Measurements from ENCODE around the gene MT1B.

Gene MT1B

GRCh38 chr16:56657555-56658326 lies 6.1 kb downstream of the MT1B start, which contains the start of gene MT1F:
TSS of gene MT1F (plus strand) at chr16:56657959. CDS start at chr16:56658059, 100 bp downstream.
- Histone ChIP-seq H3K9me2 (replicated peaks; ENCODE audit: control insufficient read depth, low read length) (no peaks in the 10 kb centered on the region), H4K20me1 (ENCODE audit: control insufficient read depth, insufficient read depth, low read depth, low read length) (no peaks in the 10 kb centered on the region), H3K36me3 (ENCODE audit: control insufficient read depth, low read length) (no peaks in the 10 kb centered on the region), H3K4me3 (ENCODE audit: low read length) (peak within 1 kb of the TSS; percentile 59), H3K4me1 (ENCODE audit: control insufficient read depth, low read length) (peaks cover 5% of the 10 kb centered on the region), H3F3A (ENCODE audit: control insufficient read depth, insufficient read depth) (no peaks in the 10 kb centered on the region), H3K27me3 (ENCODE audit: control insufficient read depth, low read length) (peaks cover 39% of the 10 kb centered on the region), H3K9me3 (ENCODE audit: control insufficient read depth, insufficient read depth, low read length) (no peaks in the 10 kb centered on the region), H3K4me2 (ENCODE audit: low read length) (peak within 1 kb of the TSS; percentile 64), H3K79me2 (ENCODE audit: control insufficient read depth, low read length) (no peaks in the 10 kb centered on the region), H3K27ac (ENCODE audit: low read depth, low read length) (no peak within 1 kb of the TSS)
- no peak for TF ChIP-seq CTCF (IDR thresholded peaks at IDR 0.05; ENCODE audit: low read depth, low read length, poor library complexity, severe bottlenecking)
- TF ChIP-seq EZH2phosphoT487 (IDR thresholded peaks at IDR 0.05; ENCODE audit: borderline replicate concordance, low read length), result no peak

- Histone ChIP-seq H3K9me3 (ENCODE audit: control insufficient read depth, insufficient read depth, low read length) (no peaks in the 10 kb centered on the region), H3K4me3 (ENCODE audit: low read length) (peak overlapping the region; percentile 59), H3K27me3 (ENCODE audit: control insufficient read depth, low read length) (peaks cover 40% of the 10 kb centered on the region), H3K79me2 (ENCODE audit: control insufficient read depth, low read length) (no peaks in the 10 kb centered on the region), H3K4me2 (ENCODE audit: low read length) (peak overlapping the region; percentile 64), H3K4me1 (ENCODE audit: control insufficient read depth, low read length) (peaks cover 5% of the 10 kb centered on the region), H3K27ac (ENCODE audit: low read depth, low read length) (no peak overlapping the region), H3K9me2 (replicated peaks; ENCODE audit: control insufficient read depth, low read length) (no peaks in the 10 kb centered on the region), H3F3A (ENCODE audit: control insufficient read depth, insufficient read depth) (no peaks in the 10 kb centered on the region), H3K36me3 (ENCODE audit: control insufficient read depth, low read length) (no peaks in the 10 kb centered on the region), H4K20me1 (ENCODE audit: control insufficient read depth, insufficient read depth, low read depth, low read length) (no peaks in the 10 kb centered on the region)
- no peak for TF ChIP-seq CTCF (IDR thresholded peaks at IDR 0.05; ENCODE audit: low read depth, low read length, poor library complexity, severe bottlenecking)
- no peak for TF ChIP-seq EZH2phosphoT487 (IDR thresholded peaks at IDR 0.05; ENCODE audit: borderline replicate concordance, low read length)
These were observed 6.7 kb downstream of the MT1B start for GRCh38 chr16:56658327-56658875.

- Histone ChIP-seq H3K36me3 (ENCODE audit: control insufficient read depth, low read length) (no peaks in the 10 kb centered on the region), H3K4me1 (ENCODE audit: control insufficient read depth, low read length) (peaks cover 5% of the 10 kb centered on the region), H3K27me3 (ENCODE audit: control insufficient read depth, low read length) (peaks cover 53% of the 10 kb centered on the region), H3K4me3 (ENCODE audit: low read length) (no peak overlapping the region), H3K9me3 (ENCODE audit: control insufficient read depth, insufficient read depth, low read length) (no peaks in the 10 kb centered on the region), H4K20me1 (ENCODE audit: control insufficient read depth, insufficient read depth, low read depth, low read length) (no peaks in the 10 kb centered on the region), H3K27ac (ENCODE audit: low read depth, low read length) (no peak overlapping the region), H3F3A (ENCODE audit: control insufficient read depth, insufficient read depth) (no peaks in the 10 kb centered on the region), H3K9me2 (replicated peaks; ENCODE audit: control insufficient read depth, low read length) (no peaks in the 10 kb centered on the region), H3K79me2 (ENCODE audit: control insufficient read depth, low read length) (no peaks in the 10 kb centered on the region), H3K4me2 (ENCODE audit: low read length) (no peak overlapping the region)
- no peak for TF ChIP-seq CTCF (IDR thresholded peaks at IDR 0.05; ENCODE audit: low read depth, low read length, poor library complexity, severe bottlenecking)
- TF ChIP-seq EZH2phosphoT487 (IDR thresholded peaks at IDR 0.05; ENCODE audit: borderline replicate concordance, low read length), result no peak
These were observed 11.0 kb downstream of the MT1B start for GRCh38 chr16:56662357-56663354.
